ENCODE measurements around the gene ELL2.

Gene ELL2

GRCh38 chr5:95962475-95962773 is 773 bp upstream of the ELL2 start:
- no peak for TF ChIP-seq CTCF (IDR thresholded peaks at IDR 0.05)
- DNase-seq (ENCODE audit: low spot score), result no peak
- peak overlapping the region; percentile 99 for H3K27ac ChIP-seq
- H3K4me3 ChIP-seq, result peak overlapping the region; percentile 98

GRCh38 chr5:95960667-95961616 is 709 bp downstream of the ELL2 start:
- peak; percentile 48 for TF ChIP-seq CTCF (IDR thresholded peaks at IDR 0.05)
- Histone ChIP-seq H3K4me3 (peak overlapping the region; percentile 98), H3K27ac (peak overlapping the region; percentile 99)
- peak; percentile 88 for DNase-seq (ENCODE audit: low spot score)

GRCh38 chr5:95959888-95960666 is 1.6 kb downstream of the ELL2 start:
- TF ChIP-seq CTCF (IDR thresholded peaks at IDR 0.05), result no peak
- H3K27ac ChIP-seq, result peak overlapping the region; percentile 99
- H3K4me3 ChIP-seq, result peak overlapping the region; percentile 98
- peak; percentile 77 for DNase-seq (ENCODE audit: low spot score)

GRCh38 chr5:95959051-95959887 is 2.4 kb downstream of the ELL2 start:
- no peak for DNase-seq (ENCODE audit: low spot score)
- Histone ChIP-seq H3K27ac (peak overlapping the region; percentile 99), H3K4me3 (peak overlapping the region; percentile 98)
- no peak for TF ChIP-seq CTCF (IDR thresholded peaks at IDR 0.05)

GRCh38 chr5:95958310-95959014 is 3.2 kb downstream of the ELL2 start:
- DNase-seq (ENCODE audit: low spot score), result no peak
- no peak for TF ChIP-seq CTCF (IDR thresholded peaks at IDR 0.05)
- peak overlapping the region; percentile 98 for H3K4me3 ChIP-seq
- H3K27ac ChIP-seq, result peak overlapping the region; percentile 99

GRCh38 chr5:95957561-95958203 is 4.0 kb downstream of the ELL2 start:
- no peak for TF ChIP-seq CTCF (IDR thresholded peaks at IDR 0.05)
- peak overlapping the region; percentile 98 for H3K4me3 ChIP-seq
- peak overlapping the region; percentile 68 to 99 for H3K27ac ChIP-seq

More at GRCh38 chr5:95957561-95958203, 4.0 kb downstream of the ELL2 start:
- no peak for DNase-seq (ENCODE audit: low spot score)

All from coronary artery (tissue), 2 donors.